HL-60 (cell line): ENCODE data around the gene SENP6.

ENCODE experiments used
- GABPA ChIP-seq: IDR thresholded peaks from 2 replicates; pipeline ENCODE4 v1.6.1; 2012; ENCODE audit warnings: low read depth
- POLR2AphosphoS5 ChIP-seq: IDR thresholded peaks from 2 replicates; pipeline ENCODE4 v1.6.1; 2012; ENCODE audit warnings: low read depth
- SPI1 ChIP-seq: IDR thresholded peaks from 2 replicates; pipeline ENCODE4 v1.6.1; 2012; ENCODE audit warnings: low read depth, mild to moderate bottlenecking, borderline replicate concordance
- TF ChIP-seq, protein P1 (sequence below): IDR thresholded peaks from one replicate; pipeline ENCODE4 v1.5.1; 2011; ENCODE audit warnings: low read length, control low read depth, inconsistent platforms; ENCODE audit not compliant: insufficient read depth
- TF ChIP-seq, protein P2 (sequence below): IDR thresholded peaks from 2 replicates; pipeline ENCODE4 v1.6.1; 2012; ENCODE audit warnings: low read depth; ENCODE audit not compliant: insufficient replicate concordance

DNA sequence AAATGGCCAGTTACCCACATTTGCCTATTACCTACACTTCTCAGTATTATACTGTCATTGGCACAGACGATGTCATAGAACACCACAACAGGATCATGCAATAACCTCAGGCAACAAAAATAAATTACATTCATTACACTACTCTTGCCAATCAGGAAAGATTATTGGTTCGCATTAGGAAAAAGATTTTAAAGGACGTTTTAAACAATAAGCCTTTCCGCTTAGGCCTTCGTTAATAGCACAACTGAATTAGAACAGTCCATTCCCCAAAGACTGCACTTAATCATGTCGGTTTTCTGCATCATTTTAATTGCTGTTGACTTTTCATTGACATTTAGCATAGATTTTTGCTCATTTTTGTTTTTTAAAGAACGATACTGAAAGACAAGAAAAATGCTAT is 912 bp upstream of the SENP6 start:
- TF ChIP-seq, protein P1, sequence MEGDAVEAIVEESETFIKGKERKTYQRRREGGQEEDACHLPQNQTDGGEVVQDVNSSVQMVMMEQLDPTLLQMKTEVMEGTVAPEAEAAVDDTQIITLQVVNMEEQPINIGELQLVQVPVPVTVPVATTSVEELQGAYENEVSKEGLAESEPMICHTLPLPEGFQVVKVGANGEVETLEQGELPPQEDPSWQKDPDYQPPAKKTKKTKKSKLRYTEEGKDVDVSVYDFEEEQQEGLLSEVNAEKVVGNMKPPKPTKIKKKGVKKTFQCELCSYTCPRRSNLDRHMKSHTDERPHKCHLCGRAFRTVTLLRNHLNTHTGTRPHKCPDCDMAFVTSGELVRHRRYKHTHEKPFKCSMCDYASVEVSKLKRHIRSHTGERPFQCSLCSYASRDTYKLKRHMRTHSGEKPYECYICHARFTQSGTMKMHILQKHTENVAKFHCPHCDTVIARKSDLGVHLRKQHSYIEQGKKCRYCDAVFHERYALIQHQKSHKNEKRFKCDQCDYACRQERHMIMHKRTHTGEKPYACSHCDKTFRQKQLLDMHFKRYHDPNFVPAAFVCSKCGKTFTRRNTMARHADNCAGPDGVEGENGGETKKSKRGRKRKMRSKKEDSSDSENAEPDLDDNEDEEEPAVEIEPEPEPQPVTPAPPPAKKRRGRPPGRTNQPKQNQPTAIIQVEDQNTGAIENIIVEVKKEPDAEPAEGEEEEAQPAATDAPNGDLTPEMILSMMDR: no peak
- TF ChIP-seq, protein P2, sequence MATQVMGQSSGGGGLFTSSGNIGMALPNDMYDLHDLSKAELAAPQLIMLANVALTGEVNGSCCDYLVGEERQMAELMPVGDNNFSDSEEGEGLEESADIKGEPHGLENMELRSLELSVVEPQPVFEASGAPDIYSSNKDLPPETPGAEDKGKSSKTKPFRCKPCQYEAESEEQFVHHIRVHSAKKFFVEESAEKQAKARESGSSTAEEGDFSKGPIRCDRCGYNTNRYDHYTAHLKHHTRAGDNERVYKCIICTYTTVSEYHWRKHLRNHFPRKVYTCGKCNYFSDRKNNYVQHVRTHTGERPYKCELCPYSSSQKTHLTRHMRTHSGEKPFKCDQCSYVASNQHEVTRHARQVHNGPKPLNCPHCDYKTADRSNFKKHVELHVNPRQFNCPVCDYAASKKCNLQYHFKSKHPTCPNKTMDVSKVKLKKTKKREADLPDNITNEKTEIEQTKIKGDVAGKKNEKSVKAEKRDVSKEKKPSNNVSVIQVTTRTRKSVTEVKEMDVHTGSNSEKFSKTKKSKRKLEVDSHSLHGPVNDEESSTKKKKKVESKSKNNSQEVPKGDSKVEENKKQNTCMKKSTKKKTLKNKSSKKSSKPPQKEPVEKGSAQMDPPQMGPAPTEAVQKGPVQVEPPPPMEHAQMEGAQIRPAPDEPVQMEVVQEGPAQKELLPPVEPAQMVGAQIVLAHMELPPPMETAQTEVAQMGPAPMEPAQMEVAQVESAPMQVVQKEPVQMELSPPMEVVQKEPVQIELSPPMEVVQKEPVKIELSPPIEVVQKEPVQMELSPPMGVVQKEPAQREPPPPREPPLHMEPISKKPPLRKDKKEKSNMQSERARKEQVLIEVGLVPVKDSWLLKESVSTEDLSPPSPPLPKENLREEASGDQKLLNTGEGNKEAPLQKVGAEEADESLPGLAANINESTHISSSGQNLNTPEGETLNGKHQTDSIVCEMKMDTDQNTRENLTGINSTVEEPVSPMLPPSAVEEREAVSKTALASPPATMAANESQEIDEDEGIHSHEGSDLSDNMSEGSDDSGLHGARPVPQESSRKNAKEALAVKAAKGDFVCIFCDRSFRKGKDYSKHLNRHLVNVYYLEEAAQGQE: no peak
- TF ChIP-seq GABPA (no peak), POLR2AphosphoS5 (no peak), SPI1 (no peak)
